ENCODE data around the gene HSDL1.
A peak's percentile ranks its signal among the peaks of the same experiment; 100 is the strongest.
"Not testable (repeated sequence)": the region's sequence is repeated elsewhere in the genome, so short reads cannot be mapped to it uniquely, and the experiment has no call there.

Gene HSDL1

GRCh38 chr16:84137769-84138357, 7.1 kb downstream of the HSDL1 start:
- no peak for DNase-seq

GRCh38 chr16:84137287-84137686, 7.7 kb downstream of the HSDL1 start:
- no peak for DNase-seq

GRCh38 chr16:84136331-84137125, 8.4 kb downstream of the HSDL1 start:
- DNase-seq = no peak

GRCh38 chr16:84132527-84133285, 12.3 kb downstream of the HSDL1 start:
- DNase-seq = no peak

GRCh38 chr16:84131117-84131516, 13.9 kb downstream of the HSDL1 start:
- no peak for DNase-seq

- no peak for DNase-seq
These were observed 20.5 kb downstream of the HSDL1 start for GRCh38 chr16:84124257-84125073.

- DNase-seq = no peak
These were observed 24.0 kb downstream of the HSDL1 start for GRCh38 chr16:84121007-84121406.

GRCh38 chr16:84120023-84120422, 25.0 kb downstream of the HSDL1 start:
- DNase-seq = no peak

GRCh38 chr16:84119368-84119767, 25.6 kb downstream of the HSDL1 start:
- DNase-seq = no peak

- DNase-seq = not testable (repeated sequence)
These were observed 26.7 kb downstream of the HSDL1 start for GRCh38 chr16:84118315-84118714.

- no peak for DNase-seq
These were observed 27.5 kb downstream of the HSDL1 start for GRCh38 chr16:84117494-84117843.

GRCh38 chr16:84116720-84117493, 28.1 kb downstream of the HSDL1 start, which contains the start of gene MBTPS1:
TSS of gene MBTPS1 (minus strand) at chr16:84116942. CDS start at chr16:84101783, 15,159 bp downstream.
- peak; percentile 90 to 94 for DNase-seq

GRCh38 chr16:84115919-84116719, 28.9 kb downstream of the HSDL1 start:
- no peak for DNase-seq

GRCh38 chr16:84111949-84112348, 33.0 kb downstream of the HSDL1 start:
- not testable (repeated sequence) for DNase-seq

GRCh38 chr16:84111525-84111924, 33.5 kb downstream of the HSDL1 start:
- no peak for DNase-seq

- DNase-seq = no peak
These were observed 34.5 kb downstream of the HSDL1 start for GRCh38 chr16:84110527-84110926.

- DNase-seq = no peak
These were observed 35.2 kb downstream of the HSDL1 start for GRCh38 chr16:84109598-84110335.

- no peak for DNase-seq
These were observed 37.1 kb downstream of the HSDL1 start for GRCh38 chr16:84107921-84108320.

GRCh38 chr16:84105948-84106740, 38.8 kb downstream of the HSDL1 start:
- no peak for DNase-seq

Measured in NCI-H1930 (cell line).